ENCODE results near the gene RAD23B. TPM values are rescaled to one million over a fixed set of nuclear protein-coding genes. Genes with fewer than 3 reads are reported as not detected.

The RAD23B gene
- total RNA-seq, 2 donors from 2014 or later, result 64.8 to 75.8 TPM

- peak overlapping the region; percentile 83 for H3K27ac Mint-ChIP-seq
- no peak for ATAC-seq
- H3K36me3 Mint-ChIP-seq (ENCODE audit: low read depth), result peaks cover 13% of the 10 kb centered on the region
- H3K4me3 Mint-ChIP-seq, result no peak overlapping the region
- peaks cover 64% of the 10 kb centered on the region for H3K4me1 Mint-ChIP-seq
- DNase-seq, result no peak
- H3K27me3 Mint-ChIP-seq, result no peaks in the 10 kb centered on the region
- H3K9me3 ChIP-seq (ENCODE audit: control insufficient read depth, low read length, poor library complexity, severe bottlenecking), result no peaks in the 10 kb centered on the region
Measured at GRCh38 chr9:107312376-107313050, 29.4 kb downstream of the RAD23B start.

GRCh38 chr9:107313555-107314096 is 30.5 kb downstream of the RAD23B start:
- no peak overlapping the region for H3K4me3 Mint-ChIP-seq
- H3K36me3 Mint-ChIP-seq (ENCODE audit: low read depth), result peaks cover 17% of the 10 kb centered on the region

DNA sequence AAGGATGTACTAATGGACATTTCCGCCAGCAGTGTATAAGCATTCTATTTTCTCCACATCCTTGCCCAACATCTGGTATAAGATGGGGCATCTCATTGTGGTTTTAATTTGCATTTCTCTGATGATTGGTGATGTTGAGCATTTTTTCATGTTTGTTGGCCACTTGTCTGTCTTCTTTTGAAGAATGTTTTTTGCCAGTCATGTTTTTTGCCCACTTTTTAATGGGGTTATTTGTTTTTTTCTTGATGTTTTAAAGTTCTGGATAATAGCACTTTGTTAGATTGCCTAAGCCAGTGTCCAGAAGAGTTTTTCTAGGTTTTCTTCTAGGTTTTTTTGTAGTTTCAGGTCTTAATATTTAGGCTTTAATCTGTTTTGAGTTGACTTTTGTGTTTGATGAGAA is 31.7 kb downstream of the RAD23B start:
- ATAC-seq (no peak), DNase-seq (no peak)
- H3K27me3 Mint-ChIP-seq, result no peaks in the 10 kb centered on the region
- peaks cover 56% of the 10 kb centered on the region for H3K4me1 Mint-ChIP-seq
- H3K4me3 Mint-ChIP-seq, result no peak overlapping the region
- H3K27ac Mint-ChIP-seq, result no peak overlapping the region
- H3K9me3 ChIP-seq (ENCODE audit: control insufficient read depth, low read length, poor library complexity, severe bottlenecking), result no peaks in the 10 kb centered on the region
- H3K36me3 Mint-ChIP-seq (ENCODE audit: low read depth), result peaks cover 15% of the 10 kb centered on the region

More at GRCh38 chr9:107313555-107314096, 30.5 kb downstream of the RAD23B start:
- ATAC-seq (no peak), DNase-seq (no peak)
- H3K27ac Mint-ChIP-seq, result peak overlapping the region; percentile 83
- no peaks in the 10 kb centered on the region for H3K9me3 ChIP-seq (ENCODE audit: control insufficient read depth, low read length, poor library complexity, severe bottlenecking)
- peaks cover 66% of the 10 kb centered on the region for H3K4me1 Mint-ChIP-seq
- H3K27me3 Mint-ChIP-seq, result no peaks in the 10 kb centered on the region

- Mint-ChIP-seq H3K36me3 (ENCODE audit: low read depth) (peaks cover 13% of the 10 kb centered on the region), H3K27ac (peak overlapping the region; percentile 35), H3K4me1 (peaks cover 52% of the 10 kb centered on the region), H3K4me3 (peak overlapping the region; percentile 59), H3K27me3 (no peaks in the 10 kb centered on the region)
- ATAC-seq (no peak), DNase-seq (no peak)
- no peaks in the 10 kb centered on the region for H3K9me3 ChIP-seq (ENCODE audit: control insufficient read depth, low read length, poor library complexity, severe bottlenecking)
Measured at GRCh38 chr9:107316795-107317661, 33.9 kb downstream of the RAD23B start.

DNA sequence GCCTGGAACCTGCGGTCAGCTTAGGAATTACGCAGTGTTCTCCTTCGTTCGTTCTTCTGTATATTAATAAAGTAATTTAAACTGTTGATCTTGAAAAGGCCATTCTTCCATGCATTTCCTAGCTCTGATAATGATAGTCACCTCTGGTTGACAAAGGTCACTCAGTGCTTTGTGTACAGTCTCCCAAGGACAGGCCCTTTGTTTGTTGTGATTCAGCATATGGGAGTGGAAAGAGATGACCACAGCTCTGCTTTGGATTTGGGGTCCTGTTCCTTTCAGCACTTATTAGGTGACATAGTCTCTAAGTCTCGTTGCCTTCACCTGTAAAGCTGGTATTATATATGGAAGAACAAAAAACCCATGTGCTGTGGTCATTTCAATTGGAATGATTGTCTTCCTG is 39.6 kb downstream of the RAD23B start:
- no peak for ATAC-seq
- Mint-ChIP-seq H3K4me3 (no peak overlapping the region), H3K27ac (peak overlapping the region; percentile 11), H3K27me3 (no peaks in the 10 kb centered on the region), H3K36me3 (ENCODE audit: low read depth) (peaks cover 9% of the 10 kb centered on the region), H3K4me1 (peaks cover 24% of the 10 kb centered on the region)
- DNase-seq, result no peak
- H3K9me3 ChIP-seq (ENCODE audit: control insufficient read depth, low read length, poor library complexity, severe bottlenecking), result no peaks in the 10 kb centered on the region

GRCh38 chr9:107323836-107324585 is 40.9 kb downstream of the RAD23B start:
- no peak overlapping the region for H3K4me3 Mint-ChIP-seq
- no peaks in the 10 kb centered on the region for H3K9me3 ChIP-seq (ENCODE audit: control insufficient read depth, low read length, poor library complexity, severe bottlenecking)
- no peaks in the 10 kb centered on the region for H3K27me3 Mint-ChIP-seq
- H3K4me1 Mint-ChIP-seq, result peaks cover 19% of the 10 kb centered on the region
- DNase-seq (no peak), ATAC-seq (no peak)
- H3K27ac Mint-ChIP-seq, result peak overlapping the region; percentile 29
- peaks cover 5% of the 10 kb centered on the region for H3K36me3 Mint-ChIP-seq (ENCODE audit: low read depth)

GRCh38 chr9:107325842-107326241 is 42.8 kb downstream of the RAD23B start:
- H3K27me3 Mint-ChIP-seq, result no peaks in the 10 kb centered on the region
- no peak overlapping the region for H3K27ac Mint-ChIP-seq
- DNase-seq (no peak), ATAC-seq (no peak)
- H3K9me3 ChIP-seq (ENCODE audit: control insufficient read depth, low read length, poor library complexity, severe bottlenecking), result no peaks in the 10 kb centered on the region
- peaks cover 15% of the 10 kb centered on the region for H3K4me1 Mint-ChIP-seq
- no peak overlapping the region for H3K4me3 Mint-ChIP-seq
- peaks cover 5% of the 10 kb centered on the region for H3K36me3 Mint-ChIP-seq (ENCODE audit: low read depth)

GRCh38 chr9:107328510-107328909 is 45.4 kb downstream of the RAD23B start:
- H3K27ac Mint-ChIP-seq, result no peak overlapping the region
- DNase-seq (no peak), ATAC-seq (no peak)
- H3K9me3 ChIP-seq (ENCODE audit: control insufficient read depth, low read length, poor library complexity, severe bottlenecking), result no peaks in the 10 kb centered on the region
- no peak overlapping the region for H3K4me3 Mint-ChIP-seq
- H3K4me1 Mint-ChIP-seq, result peaks cover 20% of the 10 kb centered on the region
- peaks cover 7% of the 10 kb centered on the region for H3K36me3 Mint-ChIP-seq (ENCODE audit: low read depth)
- H3K27me3 Mint-ChIP-seq, result no peaks in the 10 kb centered on the region

DNA sequence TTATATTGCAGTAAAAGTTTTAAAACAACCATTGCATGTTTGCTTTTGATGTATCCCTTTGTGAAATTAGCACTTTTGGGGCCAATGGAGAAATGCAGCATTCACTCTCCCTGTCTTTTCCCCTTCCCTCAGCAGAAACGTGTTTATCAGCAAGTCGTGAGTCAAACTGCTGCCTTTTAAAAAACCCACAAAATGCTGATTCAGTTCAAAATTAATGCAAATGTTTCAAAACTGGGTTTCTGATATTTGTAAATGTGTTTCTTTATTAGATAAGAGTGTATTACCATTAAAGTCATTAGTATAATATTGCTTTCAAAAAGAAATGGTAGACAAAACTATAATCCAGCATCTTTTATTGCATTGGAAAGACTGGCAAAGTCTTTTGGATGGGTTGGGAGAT is 47.3 kb downstream of the RAD23B start:
- H3K27ac Mint-ChIP-seq, result no peak overlapping the region
- H3K9me3 ChIP-seq (ENCODE audit: control insufficient read depth, low read length, poor library complexity, severe bottlenecking), result no peaks in the 10 kb centered on the region
- DNase-seq (no peak), ATAC-seq (no peak)
- H3K27me3 Mint-ChIP-seq, result no peaks in the 10 kb centered on the region
- peaks cover 20% of the 10 kb centered on the region for H3K4me1 Mint-ChIP-seq
- peaks cover 7% of the 10 kb centered on the region for H3K36me3 Mint-ChIP-seq (ENCODE audit: low read depth)
- H3K4me3 Mint-ChIP-seq, result no peak overlapping the region

- peak overlapping the region; percentile 10 for H3K4me3 Mint-ChIP-seq
- ATAC-seq (no peak), DNase-seq (no peak)
- H3K9me3 ChIP-seq (ENCODE audit: control insufficient read depth, low read length, poor library complexity, severe bottlenecking), result no peaks in the 10 kb centered on the region
- H3K27me3 Mint-ChIP-seq, result no peaks in the 10 kb centered on the region
- peaks cover 7% of the 10 kb centered on the region for H3K36me3 Mint-ChIP-seq (ENCODE audit: low read depth)
- peaks cover 11% of the 10 kb centered on the region for H3K4me1 Mint-ChIP-seq
- H3K27ac Mint-ChIP-seq, result no peak overlapping the region
Measured at GRCh38 chr9:107332883-107333282, 49.8 kb downstream of the RAD23B start.

DNA sequence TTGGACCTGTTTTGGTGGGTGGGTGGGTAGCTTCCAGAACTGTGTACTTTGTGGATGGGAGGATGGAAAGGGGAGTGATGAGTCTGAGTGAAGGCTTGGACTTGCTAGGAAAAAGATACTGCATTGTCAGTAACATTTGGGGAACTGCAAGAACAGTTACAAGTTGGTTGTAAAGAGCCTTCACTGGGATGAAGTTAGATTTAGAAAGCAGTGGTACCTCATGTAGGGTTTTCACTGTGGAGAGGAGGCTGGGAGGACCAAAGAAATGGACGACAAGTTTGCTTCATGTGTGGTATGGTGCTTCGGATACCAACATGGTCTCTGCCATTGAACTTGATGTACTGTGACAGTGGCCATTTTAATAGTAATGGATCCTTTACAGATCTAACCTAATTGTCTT is 50.3 kb downstream of the RAD23B start:
- no peaks in the 10 kb centered on the region for H3K9me3 ChIP-seq (ENCODE audit: control insufficient read depth, low read length, poor library complexity, severe bottlenecking)
- no peak overlapping the region for H3K27ac Mint-ChIP-seq
- no peak for DNase-seq
- peaks cover 7% of the 10 kb centered on the region for H3K36me3 Mint-ChIP-seq (ENCODE audit: low read depth)
- H3K27me3 Mint-ChIP-seq, result no peaks in the 10 kb centered on the region
- H3K4me3 Mint-ChIP-seq, result peak overlapping the region; percentile 10
- peaks cover 10% of the 10 kb centered on the region for H3K4me1 Mint-ChIP-seq
- ATAC-seq, result no peak

DNA sequence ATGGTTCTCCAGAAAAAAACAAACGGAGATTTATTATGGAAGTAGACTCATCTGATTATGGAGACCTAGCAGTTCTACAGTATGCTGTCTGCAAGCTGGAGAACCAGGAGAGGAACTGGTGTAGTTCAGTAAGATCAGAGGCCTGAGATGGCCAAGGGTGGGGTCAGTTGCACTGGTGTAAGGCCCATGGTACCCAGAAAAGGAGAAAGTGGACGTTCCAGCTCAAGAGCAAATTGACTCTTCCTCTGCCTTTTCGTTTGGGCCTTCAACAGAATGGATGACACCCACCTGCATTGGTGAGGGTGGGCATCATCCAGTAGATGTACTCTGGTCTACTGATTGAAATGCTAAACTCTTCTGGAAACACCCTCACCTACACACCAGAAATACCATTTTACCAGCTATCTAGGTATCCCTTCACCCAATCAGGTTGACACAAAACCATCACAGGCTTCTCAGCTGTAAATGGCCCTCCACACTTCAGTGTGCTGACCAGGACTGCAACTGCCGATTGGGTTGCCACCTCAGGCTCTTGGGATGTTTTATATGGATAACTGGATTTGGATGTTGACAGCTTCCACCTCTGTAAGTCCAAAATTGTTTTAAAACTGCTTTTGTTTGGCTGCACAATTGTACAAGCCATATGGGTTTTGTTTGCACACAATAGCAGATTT is 51.2 kb downstream of the RAD23B start:
- ATAC-seq (no peak), DNase-seq (no peak)
- no peaks in the 10 kb centered on the region for H3K9me3 ChIP-seq (ENCODE audit: control insufficient read depth, low read length, poor library complexity, severe bottlenecking)
- Mint-ChIP-seq H3K27ac (no peak overlapping the region), H3K36me3 (ENCODE audit: low read depth) (peaks cover 7% of the 10 kb centered on the region), H3K27me3 (no peaks in the 10 kb centered on the region), H3K4me3 (no peak overlapping the region), H3K4me1 (peaks cover 13% of the 10 kb centered on the region)
